ENCODE measurements around the gene CCT3. TPM values are rescaled to one million over a fixed set of nuclear protein-coding genes. Genes with fewer than 3 reads are reported as not detected.
A peak's percentile ranks its signal among the peaks of the same experiment; 100 is the strongest.
"Not testable (repeated sequence)": the region's sequence is repeated elsewhere in the genome, so short reads cannot be mapped to it uniquely, and the experiment has no call there.

Gene CCT3
- total RNA-seq, 1 donor from 2014 or later = 98.6 TPM

DNA sequence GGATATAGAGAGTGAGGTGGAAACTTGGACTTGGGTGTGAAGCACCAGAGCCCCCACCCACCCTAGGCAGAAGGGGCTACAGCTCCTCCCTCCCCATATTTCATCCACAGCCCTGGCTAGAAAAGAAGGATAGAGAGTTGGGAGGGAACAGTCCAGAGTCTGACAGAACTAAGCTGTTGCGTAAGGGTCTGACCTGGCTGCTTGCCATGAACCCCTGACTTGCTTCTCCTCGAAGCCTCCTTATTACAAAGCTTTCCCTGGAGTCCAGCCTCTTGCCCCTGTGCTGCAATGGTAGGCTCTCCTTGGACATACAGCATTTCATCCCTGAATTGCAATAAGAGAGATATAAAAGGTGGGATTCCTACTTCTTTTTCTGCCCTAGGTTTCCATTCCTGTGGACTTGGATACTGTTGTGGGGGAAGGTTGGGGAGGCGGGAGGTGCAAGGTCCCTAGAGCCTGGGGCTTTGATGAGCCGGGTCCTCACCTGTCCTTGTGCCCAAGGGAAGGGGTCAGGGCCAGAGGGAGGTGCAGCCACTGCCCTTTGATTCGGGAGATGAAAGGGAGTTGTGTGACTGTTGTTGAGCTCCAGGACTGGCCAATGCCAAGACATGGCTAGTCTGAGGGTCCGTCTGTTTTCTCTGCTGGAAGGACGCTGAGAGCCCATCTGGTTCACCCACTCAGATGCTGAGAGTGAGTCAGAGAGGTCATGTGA is 33.6 kb upstream of the CCT3 start:
- DNase-seq (ENCODE audit: low spot score) = peak; percentile 82
- intact Hi-C loops (cut with DNase I) = no loop called here
- peak; percentile 55 for ATAC-seq

DNA sequence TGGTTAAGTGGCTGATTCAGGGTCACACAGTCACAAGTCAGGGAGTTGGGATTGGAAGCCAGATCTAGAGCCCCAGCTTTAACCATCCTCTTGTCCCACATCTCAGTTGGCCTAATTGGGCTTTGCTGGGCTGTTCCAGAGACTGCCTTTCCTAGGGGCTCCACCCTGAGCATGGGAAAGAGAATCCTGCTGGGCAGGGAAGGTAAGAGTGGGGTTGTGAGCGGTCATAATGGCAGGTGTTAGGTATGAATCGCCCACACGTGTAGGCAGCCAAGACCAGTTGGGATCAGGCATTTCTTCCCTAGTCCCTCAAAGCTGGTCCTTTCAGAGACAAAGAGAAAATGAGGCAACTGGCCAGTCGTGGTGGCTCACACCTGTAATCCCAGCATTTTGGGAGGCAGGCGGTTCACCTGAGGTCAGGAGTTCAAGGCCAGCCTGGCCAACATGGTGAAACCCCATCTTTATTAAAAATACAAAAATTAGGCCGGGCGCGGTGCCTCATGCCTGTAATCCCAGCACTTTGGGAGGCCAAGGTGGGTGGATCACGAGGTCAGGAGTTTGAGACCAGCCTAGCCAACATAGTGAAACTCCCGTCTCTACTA is 31.7 kb upstream of the CCT3 start:
- intact Hi-C loops (cut with DNase I); ATAC-seq; DNase-seq (ENCODE audit: low spot score): not testable (repeated sequence)

DNA sequence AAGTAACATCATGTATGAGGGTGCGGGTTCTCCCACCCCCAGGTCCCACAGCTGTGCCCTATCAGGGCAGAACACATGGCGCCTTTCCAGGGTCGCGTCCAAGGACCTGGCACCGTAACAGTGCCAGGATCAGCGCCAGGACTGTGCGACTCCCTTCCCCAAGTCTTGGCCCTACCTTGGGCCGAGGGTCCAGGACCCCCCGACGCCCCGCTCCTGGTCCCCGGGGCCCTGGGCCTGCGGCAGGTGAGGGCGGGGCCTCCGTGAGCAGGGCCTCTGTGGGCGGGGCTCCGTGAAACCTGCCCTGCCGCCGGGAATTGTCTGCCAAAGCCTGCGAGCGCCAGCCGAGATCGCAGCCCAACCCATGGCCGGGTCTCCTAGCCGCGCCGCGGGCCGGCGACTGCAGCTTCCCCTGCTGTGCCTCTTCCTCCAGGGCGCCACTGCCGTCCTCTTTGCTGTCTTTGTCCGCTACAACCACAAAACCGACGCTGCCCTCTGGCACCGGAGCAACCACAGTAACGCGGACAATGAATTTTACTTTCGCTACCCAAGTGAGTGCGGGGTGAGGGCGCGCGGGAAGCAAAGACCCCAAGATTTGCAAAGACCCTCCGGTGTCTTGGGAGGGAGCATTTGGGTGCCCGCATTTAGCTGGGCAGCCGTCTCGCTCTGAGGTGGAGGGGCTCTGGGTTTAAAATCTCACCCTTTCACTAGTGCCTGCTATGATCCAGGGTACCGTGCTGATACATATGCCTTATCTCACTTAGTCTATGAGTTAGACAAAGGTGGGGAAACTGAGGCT is 31.0 kb upstream of the CCT3 start, which contains the start of gene RHBG:
RHBG (plus strand) TSS at position 323 of the 796 bp plus-strand sequence; CDS start at position 362, 39 bp downstream.
- intact Hi-C loops (cut with DNase I) = no loop called here
- ATAC-seq (no peak), DNase-seq (ENCODE audit: low spot score) (no peak)

DNA sequence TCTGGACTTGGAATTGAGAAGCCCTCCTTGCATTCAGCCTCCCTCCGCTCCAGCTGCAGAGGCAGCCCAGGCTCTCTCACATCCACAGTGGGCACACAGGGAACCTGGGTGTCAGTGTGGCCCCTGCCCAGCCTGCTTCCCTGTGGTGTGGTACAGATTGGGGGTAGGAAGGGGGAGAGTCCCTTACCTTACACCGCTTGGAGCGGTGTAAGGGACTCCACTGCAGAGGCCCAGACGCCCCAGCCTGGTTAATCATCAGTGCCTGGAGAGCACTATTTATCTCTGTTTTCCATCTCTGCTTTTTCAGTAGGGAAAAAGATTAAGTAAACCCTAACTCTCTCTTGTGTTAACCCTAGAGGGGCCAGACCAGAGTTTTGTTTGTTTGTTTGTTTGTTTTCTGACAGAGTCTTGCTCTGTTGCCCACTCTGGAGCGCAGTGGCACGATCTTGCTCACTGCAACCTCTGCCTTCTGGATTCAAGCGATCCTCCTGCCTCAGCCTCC is 30.1 kb upstream of the CCT3 start:
- ATAC-seq = no peak
- intact Hi-C loops (cut with DNase I) = no loop called here

DNA sequence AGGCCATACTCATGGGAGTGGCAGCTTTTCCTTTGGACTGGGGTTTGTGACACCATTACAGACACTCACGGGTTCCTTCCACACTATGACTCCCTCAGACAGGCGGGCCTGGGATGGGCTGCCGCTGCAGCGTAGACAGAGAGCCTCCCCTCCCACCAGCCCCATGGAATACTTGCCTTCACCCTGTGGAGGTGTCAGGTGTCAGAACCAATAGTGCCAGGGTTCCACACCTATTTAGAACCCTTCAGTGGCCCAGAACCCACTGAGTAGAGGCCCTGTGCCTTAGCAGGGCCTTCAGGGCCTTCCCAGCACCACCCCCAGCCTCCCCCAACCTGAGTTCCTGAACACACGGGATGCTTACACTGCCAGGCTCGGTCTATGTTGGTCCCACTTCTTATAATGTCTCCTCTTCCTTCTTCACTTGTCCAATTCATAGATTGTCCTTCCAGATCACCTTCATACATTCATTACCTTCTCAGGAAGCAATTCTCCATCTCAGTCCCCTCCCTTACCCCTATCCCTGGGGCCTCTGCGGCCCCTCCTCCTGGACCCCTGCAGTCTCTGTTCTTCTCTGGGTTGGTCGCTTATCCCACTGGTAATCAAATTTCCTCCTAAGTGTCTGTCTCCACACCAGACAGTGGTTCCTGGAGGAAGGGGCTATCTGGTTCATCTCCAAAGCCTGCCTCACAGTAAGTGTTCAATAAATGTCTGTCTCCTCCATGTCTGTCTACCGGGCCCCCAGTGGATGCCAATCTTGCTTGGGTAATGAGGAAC is 29.5 kb upstream of the CCT3 start:
- intact Hi-C loops (cut with DNase I) = no loop called here
- no peak for DNase-seq (ENCODE audit: low spot score)
- ATAC-seq = no peak

More for the DNA sequence above, 30.1 kb upstream of the CCT3 start:
- no peak for DNase-seq (ENCODE audit: low spot score)

DNA sequence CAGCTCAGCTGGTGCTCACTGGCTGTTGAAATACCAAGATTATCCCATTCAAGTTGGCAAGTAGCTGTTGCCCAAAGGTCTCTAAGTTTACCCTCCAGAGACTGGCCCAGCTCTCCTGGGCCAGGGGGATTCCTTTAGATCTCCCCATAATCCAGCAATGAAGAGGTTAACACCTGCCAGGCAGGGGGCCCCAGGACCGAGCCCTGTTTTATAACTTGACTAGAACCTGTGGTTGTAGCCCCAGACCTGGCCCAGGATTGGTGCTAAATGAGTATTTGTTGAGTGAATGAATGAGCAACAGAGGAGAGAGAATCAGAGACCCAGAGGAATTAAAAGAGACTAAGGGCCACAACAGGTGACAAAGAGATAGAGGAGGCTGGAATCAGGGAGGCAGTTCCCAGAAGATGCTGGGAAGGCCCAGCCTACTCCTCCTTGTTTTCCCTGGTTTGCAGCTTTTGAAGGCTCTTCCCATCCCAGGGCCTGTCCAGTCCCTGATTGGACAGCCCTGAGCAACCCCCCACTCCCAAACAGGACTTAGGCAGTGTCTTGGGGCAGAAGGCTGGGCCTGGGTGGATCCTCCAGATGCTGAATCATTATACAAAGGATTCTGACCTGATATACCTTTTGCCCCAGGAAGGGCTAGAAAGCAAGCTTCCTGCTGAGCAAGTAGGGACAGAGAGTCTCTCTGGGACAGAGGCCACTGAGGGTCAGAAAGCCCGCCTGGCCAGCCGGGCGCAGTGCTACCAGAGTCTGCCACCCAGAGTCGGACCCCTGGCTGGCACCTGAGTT is 28.5 kb upstream of the CCT3 start:
- no peak for ATAC-seq
- DNase-seq (ENCODE audit: low spot score) = no peak
- intact Hi-C loops (cut with DNase I) = no loop called here

DNA sequence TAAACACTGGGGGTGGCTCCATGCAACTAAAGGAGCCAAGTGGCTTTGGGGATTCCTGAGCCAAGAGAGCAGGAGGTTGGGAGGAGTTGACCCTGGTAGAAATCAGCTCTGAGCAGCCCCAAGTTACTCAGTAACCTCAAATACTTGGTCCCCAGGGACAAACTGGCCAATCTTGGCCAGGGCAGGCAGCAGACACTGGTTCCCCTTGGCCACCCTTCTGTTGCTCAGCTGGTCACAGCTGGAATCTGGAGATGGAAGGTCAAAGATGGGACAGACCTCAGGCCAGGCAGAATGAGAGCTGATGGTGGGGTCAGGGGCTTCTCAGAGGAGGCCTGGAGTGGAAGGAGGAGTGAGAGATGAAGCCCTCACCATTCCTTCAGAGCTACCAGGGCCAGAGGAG is 27.7 kb upstream of the CCT3 start:
- intact Hi-C loops (cut with DNase I) = no loop called here
- ATAC-seq (no peak), DNase-seq (ENCODE audit: low spot score) (no peak)

DNA sequence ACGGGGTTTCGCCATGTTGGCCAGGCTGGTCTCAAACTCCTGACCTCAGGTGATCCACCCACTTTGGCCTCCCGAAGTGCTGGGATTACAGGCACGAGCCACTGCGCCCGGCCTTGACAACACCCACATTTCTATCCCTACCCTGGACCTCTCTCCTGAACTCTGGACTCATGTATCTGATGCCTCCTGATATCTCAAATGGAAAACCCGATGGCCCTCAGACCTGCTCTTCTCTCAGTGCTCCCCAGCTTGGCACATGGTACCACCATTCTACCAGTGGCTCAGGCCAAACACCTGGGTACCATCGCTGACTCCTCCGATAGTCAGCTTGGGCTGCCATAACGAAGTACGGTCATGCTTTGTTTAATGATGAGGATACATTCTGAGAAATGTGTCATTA is 22.4 kb upstream of the CCT3 start:
- intact Hi-C loops (cut with DNase I) = no loop called here
- ATAC-seq (no peak), DNase-seq (ENCODE audit: low spot score) (no peak)

DNA sequence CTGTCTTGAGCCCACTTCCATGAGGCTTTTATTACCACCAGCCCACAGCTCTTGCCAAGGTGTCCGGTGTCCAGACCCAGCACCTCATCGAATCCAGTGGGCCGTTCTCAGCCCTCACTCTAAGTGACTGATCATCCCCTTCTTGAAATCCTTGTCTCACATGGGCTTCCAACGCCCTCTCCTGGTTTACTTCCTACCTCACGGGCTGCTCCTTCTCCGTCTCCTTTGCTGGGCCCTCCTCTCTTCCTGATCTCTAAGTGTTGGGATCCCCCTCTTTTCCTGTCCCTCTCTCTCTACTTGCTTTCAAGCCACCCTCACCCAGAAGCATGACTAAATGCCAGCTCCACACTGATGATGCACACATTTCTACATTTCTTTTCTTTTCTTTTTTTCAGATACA is 21.9 kb upstream of the CCT3 start:
- intact Hi-C loops (cut with DNase I) = no loop called here
- ATAC-seq (no peak), DNase-seq (ENCODE audit: low spot score) (no peak)

DNA sequence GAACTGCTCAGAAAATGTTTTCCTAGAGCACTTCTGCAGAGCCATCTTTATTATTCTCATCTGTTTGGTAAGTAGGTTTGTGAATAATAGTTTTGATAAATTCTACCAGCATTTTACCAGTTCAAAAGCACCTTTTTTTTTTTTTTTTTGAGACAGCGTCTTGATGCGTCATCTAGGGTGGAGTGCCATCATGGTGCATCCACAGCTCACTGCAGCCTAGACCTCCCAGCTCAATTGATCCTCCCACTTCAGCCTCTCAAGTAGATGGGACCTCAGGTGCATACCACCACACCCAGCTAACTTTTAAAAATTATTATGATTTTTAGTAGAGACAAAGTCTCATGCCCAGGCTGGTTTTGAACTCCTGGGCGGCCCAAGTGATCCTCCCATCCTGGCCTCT is 21.2 kb upstream of the CCT3 start:
- intact Hi-C loops (cut with DNase I) = no loop called here

DNA sequence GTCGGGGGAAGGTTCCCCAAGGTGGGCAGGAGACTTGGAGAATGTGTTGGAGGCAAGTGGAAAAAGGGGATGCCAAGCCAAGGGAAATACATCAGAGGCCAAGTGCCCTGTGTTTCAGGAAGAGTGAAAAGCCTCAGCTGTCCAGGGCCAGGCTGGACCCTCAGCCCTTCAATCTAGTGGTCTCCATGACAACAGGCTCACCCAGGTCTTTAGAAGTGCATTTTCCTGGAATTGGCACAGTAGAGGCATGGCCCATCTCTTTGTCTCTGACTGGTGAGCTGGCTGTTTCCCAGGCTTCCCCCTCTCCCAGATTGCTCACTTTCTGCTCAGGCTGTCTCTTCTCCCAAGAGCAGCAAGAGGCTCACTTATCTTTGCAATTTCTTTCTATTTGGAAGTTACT is 20.5 kb upstream of the CCT3 start:
- ATAC-seq (no peak), DNase-seq (ENCODE audit: low spot score) (peak; percentile 15)
- intact Hi-C loops (cut with DNase I) = no loop called here

More for the DNA sequence above, 21.2 kb upstream of the CCT3 start:
- ATAC-seq (no peak), DNase-seq (ENCODE audit: low spot score) (no peak)

DNA sequence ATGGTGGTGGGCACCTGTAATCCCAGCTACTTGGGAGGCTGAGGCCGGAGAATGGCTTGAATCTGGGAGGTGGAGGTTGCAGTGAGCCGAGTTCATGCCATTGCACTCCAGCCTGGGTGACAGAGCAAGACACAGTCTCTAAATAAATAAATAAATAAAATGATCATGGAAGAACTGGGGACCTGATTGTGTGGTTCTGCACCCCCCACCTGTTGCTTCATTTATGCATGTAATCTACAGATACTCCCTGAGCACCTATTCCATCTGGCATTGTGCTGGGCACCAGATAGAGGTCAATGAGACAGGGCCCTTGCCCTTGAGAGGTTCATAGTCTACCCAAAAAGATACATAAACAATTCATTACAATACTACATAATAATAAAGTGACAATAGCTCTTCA is 19.9 kb upstream of the CCT3 start:
- DNase-seq (ENCODE audit: low spot score) (no peak), ATAC-seq (no peak)

DNA sequence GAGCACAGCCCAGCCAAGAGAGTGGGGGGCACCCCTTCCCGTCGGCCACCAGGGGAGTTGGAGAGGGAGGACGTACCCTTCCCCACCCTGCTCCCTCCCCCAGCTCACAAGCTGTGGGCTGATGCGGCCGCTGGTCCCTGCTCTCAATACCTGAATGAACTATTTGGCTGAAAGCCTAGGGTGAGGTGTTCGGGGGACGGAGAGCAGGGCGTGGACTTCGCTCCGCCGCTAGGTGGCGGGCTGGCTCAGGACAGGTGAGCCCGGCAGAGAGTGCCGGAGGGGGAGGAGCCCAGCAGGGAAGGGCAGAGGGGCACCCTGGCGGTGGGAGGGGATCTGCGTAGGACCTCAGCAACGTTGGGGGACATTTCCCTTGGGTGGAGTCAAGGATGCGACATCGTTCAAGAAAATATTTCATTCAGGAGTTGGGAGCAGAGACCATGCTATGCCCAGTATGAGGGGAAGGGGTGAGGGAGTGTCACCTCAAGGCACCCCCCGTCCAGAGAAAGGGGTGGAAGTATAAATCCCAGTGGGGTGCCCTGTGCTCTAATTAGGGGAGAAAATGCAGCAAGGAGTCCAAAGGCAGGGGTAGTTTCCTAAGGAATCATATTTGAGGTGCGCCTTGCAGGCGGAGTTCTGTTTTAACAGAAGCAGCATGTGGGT is 18.9 kb upstream of the CCT3 start:
- ATAC-seq (peak; percentile 84), DNase-seq (ENCODE audit: low spot score) (no peak)
- intact Hi-C loops (cut with DNase I) = no loop called here

More for the DNA sequence above, 19.9 kb upstream of the CCT3 start:
- intact Hi-C loops (cut with DNase I) = no loop called here

DNA sequence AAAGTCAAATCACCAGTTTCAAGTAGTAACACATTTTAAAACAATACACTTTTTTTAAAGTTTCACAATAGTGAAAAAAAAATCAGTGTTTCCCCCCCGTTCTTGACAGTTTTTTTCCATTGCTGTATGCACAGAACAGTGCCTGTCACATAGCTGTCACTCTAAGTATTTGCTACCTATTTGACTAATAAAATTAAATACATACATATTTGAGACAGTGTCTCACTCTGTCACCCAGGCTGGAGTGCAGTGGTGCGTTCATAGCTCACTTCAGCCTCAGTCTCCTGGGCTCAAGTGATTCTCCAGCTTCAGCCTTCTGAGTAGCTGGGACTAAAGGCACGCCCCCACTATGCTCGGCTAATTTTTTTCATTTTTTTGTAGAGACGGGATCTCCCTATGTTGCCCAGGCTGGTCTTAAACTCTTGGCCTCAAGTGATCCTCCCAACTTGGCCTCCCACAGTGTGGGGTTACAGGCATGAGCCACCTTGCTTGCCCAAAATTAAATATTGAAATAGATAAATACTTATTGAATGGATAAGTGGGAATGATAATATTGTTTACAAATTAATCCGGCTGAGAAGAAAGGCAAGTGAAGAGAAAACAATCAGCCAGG is 18.3 kb upstream of the CCT3 start:
- DNase-seq (ENCODE audit: low spot score) = no peak
- ATAC-seq = no peak
- intact Hi-C loops (cut with DNase I) = no loop called here

DNA sequence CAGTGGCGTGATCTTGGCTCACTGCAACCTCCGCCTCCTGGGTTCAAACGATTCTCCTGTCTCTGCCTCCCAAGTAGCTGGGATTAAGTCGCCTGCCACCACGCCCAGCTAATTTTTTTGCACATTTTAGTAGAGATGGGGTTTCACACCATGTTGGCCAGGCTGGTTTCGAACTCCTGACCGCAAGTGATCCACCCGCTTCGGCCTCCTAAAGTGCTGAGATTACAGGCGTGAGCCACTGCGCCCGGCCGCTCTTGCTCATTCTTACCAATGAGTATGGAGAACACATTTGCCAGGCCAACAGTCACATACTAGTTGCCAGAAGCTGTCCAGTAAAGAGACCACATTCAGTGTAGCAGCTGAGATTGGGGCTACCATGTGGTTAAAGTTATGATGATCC is 14.4 kb upstream of the CCT3 start:
- intact Hi-C loops (cut with DNase I); ATAC-seq; DNase-seq (ENCODE audit: low spot score): not testable (repeated sequence)

DNA sequence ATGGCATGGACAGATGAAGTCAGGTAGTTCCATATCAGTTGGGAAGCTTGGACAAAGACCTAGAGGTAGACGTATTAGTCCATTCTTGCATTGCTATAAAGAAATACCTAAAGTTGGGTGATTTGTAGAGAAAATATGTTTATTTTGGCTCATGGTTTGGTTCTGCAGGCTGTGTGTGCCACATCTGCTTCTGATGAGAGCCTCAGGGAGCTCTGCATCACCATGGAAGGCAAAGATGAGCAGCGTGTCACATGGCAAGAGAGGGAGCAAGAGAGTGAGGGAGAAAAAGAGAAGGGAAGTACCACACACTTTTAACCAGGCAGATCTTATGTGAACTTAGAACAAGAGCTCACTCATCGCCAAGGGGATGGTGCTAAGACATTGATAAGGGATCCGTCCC is 9.2 kb upstream of the CCT3 start:
- DNase-seq (ENCODE audit: low spot score) (no peak), ATAC-seq (no peak)
- intact Hi-C loops (cut with DNase I) = no loop called here

DNA sequence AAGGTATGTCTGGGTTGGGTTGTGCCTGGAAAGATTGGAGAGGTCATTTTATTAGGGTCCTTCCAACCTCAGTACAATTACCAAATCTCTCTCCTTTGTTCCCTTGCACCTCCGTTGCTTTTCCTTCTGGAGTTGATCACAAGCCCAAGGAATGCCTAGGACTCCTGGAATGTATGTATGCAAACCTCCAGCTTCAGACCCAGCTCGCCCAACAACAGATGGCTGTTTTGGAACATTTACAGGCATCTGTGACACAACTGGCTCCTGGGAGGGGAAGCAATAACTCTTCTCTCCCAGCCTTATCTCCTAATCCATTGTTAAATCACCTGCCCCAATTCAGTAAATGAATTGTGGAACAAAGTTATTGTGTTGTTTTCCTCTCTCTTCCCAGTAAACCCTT is 8.5 kb upstream of the CCT3 start:
- ATAC-seq (no peak), DNase-seq (ENCODE audit: low spot score) (no peak)
- intact Hi-C loops (cut with DNase I) = no loop called here
